ENCODE results near the gene PMM1.
"Not testable (repeated sequence)": the region's sequence is repeated elsewhere in the genome, so short reads cannot be mapped to it uniquely, and the experiment has no call there.

PMM1 gene

DNA sequence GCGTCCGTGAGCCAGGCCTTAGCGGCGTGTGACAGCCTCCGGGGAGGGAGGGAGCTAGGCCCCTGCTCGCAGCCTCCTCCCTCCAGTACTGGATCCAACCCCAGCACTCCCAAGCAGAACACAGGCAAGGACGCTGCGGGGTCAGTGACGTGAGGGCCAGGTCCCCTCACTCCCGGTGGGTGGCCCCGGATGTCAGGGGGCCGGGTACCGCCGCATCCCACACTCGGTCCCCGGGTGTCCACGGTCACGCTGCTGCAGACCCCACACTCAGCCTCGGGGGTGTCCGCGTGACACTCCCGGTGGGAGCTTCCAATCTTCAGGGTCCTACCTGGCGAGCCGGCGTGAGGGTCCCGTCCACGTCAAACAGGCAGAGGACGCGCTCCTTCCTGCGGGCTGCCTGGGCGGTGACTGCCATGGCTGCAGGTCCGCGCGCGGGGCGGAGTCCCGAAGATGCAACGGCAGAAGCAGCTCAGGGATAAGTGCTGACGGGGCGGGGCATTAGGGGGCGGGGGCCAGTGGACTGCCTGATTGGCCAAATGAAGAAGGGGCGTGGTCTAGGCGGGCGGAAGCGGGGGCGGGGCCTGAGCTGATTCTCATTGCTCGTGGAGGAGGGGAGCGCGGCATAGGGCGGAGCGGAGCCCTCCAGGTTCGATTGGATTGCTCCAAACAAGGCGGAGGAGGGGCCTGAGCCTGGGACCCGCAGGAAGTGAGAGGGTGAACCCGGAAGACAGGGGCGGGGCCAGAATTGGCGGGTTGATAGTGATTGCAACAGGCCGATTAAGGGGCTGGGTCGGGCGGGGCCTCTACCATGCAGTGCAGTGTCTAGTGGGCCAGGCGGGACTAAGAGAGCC lies at the start of gene PMM1:
Gene PMM1 (minus strand): TSS at position 450 of the 851 bp plus-strand sequence. CDS start 35 bp downstream, at position 415.
- peak; percentile 100 for DNase-seq (ENCODE audit: low read depth)

DNA sequence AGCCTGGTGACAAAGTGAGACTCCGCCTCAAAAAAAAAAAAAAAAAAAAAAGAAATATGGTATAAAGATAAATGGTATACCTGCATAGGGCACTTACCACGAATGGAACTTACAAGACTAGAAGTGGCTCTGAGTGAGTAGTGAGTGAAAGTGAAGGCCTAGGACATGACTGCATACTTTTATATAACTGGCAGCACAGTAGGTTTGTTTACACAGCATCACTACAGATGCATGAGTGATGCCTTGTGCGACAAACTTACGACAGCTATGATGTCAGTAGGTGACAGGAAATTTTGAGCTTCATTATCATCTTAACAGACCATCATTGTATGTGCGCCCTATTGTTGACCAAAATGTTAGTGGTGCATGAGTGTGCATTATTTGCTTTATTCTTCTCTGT lies 49.1 kb upstream of the PMM1 start:
- DNase-seq (ENCODE audit: low read depth) = no peak

DNA sequence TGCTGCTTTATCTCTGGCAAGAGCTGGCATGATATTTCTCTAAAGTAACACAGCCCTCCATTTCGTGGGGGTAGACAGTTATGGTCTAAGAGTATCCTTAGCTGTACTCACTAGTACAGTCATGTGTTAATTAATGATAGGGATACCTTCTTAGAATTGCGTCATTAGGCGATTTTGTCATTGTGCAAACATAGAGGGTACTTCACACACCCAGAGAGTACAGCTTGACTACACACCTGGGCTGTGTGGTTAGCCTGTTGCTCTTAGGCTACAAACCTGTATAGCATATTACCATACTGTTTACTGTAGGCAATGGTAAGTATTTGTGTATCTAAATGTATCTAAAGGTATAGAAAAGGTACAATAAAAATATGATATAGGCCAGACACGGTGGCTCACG lies 48.5 kb upstream of the PMM1 start:
- no peak for DNase-seq (ENCODE audit: low read depth)

DNA sequence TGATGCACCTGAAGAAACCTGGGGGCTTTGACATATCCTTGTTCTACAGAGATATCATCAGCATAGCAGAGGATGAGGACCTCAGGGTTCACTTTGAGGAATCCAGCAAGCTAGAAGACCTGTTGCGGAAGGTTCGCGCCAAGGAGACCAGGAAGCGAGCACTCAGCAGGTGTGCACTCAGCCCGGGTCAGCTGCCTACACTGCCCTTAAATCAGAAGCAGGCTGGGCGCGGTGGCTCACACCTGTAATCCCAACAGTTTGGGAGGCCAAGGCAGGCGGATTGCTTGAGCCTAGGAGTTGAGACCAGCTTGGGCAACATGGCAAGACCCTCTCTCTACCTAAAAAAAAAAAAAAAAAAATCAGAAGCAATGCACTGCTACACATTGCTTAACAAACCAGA lies 48.0 kb upstream of the PMM1 start:
- DNase-seq (ENCODE audit: low read depth) = not testable (repeated sequence)

- DNase-seq (ENCODE audit: low read depth) = no peak
These were observed 46.8 kb upstream of the PMM1 start for GRCh38 chr22:41636467-41636866.

DNA sequence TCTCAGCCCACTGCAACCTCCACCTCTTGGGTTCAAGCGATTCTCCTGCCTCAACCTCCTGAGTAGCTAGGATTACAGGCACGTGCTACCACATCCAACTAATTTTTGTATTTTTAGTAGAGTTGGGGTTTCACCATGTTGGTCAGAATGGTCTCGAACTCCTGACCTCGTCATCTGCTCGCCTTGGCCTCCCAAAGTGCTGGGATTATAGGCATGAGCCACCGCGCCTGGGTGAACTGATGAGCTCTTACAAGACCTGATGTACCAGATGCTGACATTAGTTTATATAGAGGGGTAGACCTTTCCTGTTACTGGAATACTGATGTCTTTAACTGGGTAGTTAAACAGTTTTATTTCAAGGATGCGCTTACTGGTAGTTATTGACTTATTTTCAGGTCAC lies 45.0 kb upstream of the PMM1 start:
- not testable (repeated sequence) for DNase-seq (ENCODE audit: low read depth)

GRCh38 chr22:41631615-41632014 lies 42.0 kb upstream of the PMM1 start:
- DNase-seq (ENCODE audit: low read depth) = not testable (repeated sequence)

- not testable (repeated sequence) for DNase-seq (ENCODE audit: low read depth)
These were observed 41.5 kb upstream of the PMM1 start for GRCh38 chr22:41631115-41631514.

DNA sequence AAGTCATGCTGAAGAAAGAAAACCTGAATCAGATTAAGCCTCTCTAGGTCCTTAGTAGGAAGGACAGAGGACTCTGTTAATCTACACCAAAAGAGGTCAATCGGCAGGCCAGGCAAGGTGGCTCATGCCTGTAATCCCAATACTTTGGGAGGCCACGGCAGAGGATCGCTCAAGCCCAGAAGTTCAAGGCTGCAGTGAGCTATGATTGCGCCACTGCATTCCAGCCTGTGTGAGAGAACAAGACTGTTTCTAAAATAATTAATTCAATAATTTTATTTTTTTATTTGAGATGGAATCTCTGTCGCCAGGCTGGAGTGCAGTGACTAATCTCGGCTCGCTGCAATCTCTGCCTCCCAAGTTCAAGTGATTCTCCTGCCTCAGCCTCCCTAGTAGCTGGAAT lies 35.9 kb upstream of the PMM1 start:
- DNase-seq (ENCODE audit: low read depth) = no peak

DNA sequence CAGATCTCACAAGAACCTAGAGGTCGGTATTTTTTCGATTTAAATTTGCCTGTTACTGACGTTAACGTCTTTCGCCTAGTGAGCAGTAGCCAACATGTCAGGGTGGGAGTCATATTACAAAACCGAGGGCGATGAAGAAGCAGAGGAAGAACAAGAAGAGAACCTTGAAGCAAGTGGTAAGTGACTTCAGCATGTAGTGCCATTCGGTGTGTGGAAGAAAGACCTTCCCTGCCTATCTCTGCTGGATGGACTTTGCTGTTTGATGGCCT lies 32.2 kb upstream of the PMM1 start:
- DNase-seq (ENCODE audit: low read depth) = no peak

DNA sequence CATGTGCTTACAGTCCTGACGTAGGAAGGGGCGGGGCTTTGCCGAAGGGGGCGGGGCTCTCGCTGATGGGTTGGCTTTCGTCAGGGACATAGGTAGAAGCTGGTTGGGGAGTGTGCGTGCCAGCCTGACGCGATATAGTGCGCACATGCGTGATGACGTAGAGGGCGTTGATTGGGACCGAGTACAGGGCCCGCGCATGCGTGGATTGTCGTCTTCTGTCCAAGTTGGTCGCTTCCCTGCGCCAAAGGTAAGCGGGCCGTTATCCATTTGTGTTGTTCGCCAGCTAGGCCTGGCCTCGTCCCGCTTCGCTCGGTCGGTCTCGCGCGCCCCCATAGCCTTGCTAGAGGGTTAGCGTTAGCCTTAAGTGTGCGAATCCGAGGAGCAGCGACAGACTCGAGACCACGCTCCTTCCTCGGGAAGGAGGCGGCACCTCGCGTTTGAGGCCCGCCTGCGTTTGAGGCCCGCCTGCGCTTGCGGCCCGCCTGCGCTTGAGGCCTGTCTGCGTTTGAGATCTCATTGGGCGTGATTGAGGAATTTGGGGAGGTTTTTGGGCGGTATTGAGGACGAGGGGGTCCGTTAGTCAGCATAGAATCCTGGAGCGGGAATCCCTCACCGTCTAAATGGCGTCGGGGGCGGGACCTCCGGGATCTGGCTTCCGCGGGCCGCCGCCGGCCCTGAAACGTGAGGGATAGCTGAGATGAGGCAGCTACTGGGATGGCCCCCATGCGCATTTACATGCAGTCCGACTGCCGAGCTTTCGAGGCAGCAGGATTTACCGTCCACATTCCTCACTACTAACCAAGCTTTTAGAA lies 31.7 kb upstream of the PMM1 start, which contains the start of gene XRCC6:
Gene XRCC6 (plus strand): TSS at position 197 of the 812 bp plus-strand sequence. CDS start 710 bp downstream, outside the sequence.
- peak; percentile 99 for DNase-seq (ENCODE audit: low read depth)

- no peak for DNase-seq (ENCODE audit: low read depth)
These were observed 31.0 kb upstream of the PMM1 start, which contains the start of gene DESI1 for GRCh38 chr22:41620589-41621098. TSS of gene DESI1 (minus strand) at chr22:41621043. CDS start at chr22:41620839, 204 bp downstream.

DNA sequence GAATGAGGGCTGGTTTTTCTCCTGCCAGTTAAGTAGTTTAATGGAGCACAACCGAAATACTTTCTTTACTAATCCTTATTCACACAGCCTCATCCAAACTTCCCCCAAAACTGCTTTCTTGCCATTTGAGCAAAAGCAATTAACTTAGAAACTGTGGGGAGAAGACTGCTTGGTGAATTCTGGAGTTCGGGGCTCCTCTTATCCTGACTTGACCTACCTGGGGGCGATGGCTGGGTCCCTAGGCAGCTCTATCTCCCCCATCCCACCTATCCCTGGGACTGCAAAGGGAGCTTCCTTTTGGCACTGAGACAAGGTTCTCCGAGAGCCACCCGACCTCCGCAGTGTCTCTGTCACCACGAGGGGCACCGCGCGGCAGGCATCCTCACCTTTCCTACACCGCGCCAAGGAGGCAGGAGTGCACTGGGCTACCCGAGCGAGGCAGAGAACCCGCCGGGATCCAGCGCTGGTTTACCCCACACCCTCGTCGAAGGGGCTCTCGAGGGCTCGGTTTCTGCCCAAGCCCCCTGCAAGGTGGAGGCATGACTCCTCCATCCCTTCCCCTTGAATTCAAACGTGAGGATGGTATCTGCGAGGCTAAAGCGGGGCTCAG lies 30.4 kb upstream of the PMM1 start:
- peak; percentile 25 for DNase-seq (ENCODE audit: low read depth)

DNA sequence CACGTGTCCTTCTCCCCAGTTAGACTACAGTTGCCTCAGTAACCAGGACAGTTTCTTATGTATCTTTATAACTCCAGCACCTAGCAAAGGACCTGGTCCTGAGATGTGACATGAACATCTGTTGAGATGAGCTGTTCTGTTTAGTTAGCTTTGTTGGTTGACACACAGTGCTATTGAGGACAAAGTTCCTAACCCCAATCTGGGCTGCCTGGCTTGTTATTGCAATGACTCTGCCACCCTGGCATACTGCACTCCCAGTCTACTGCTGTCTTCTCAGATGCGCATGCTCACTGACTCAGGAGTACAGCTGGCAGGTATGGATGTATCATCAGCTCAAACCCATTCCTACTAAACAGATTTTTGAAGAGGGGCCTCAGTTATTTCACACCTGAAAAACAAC lies 23.8 kb upstream of the PMM1 start:
- DNase-seq (ENCODE audit: low read depth) = no peak

GRCh38 chr22:41612603-41613306 lies 23.1 kb upstream of the PMM1 start:
- DNase-seq (ENCODE audit: low read depth) = no peak

GRCh38 chr22:41608386-41608785 lies 18.7 kb upstream of the PMM1 start:
- no peak for DNase-seq (ENCODE audit: low read depth)

GRCh38 chr22:41603873-41604332 lies 14.3 kb upstream of the PMM1 start:
- DNase-seq (ENCODE audit: low read depth) = peak; percentile 47

GRCh38 chr22:41600976-41601375 lies 11.3 kb upstream of the PMM1 start:
- DNase-seq (ENCODE audit: low read depth) = no peak

DNA sequence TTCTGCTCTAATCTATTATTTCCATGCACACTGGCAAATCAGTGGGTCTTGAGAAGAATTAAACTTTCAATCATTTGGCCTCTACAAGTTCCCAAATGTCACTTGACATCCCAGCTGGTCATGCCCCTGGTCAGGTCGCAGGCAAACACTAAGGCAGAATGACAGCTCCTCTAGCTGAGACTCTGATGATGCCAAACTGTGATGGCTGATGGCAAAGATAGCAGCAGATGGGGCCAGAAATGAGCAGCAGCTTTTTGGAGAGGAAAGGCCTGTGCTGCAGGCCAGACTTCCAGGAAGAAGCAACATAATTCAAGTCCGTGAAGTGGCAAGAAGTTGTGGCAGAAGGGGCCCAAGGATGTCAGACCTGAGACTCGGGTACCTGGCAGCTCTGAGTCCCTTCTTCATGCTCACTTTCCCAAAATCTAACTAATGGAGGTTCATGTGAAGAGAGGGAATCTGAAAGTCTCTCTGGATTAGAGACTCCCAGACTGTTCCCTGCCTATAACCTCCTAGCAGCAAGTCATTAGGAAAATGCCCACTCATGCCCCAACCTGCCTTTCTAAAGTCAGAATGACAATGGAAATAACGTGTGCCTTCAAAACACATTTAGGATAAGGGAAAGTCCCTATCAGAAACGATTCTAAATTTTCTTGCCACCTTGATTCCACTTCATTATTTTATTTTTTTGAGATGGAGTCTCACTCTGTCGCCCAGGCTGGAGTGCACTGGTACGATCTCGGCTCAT lies 9.4 kb upstream of the PMM1 start:
- no peak for DNase-seq (ENCODE audit: low read depth)

DNA sequence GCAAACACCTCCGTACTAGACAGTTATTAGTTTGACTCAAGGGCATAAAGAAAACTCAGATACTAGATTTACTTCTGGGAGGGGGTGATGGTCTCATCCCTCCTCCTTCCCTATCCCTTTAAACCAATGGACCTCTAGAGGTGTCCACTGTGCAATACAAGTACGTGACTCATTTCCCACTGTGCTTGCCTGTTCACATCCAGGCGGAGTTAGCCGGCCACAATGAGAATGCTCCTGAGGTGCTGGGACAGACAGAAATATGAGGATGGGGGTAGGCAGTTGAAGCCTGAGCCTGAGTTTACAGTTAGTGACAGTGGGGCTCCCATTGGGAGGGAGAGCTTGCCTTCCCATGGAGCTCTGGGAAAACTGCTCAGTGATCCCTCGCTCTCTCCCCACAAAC lies 8.4 kb upstream of the PMM1 start:
- DNase-seq (ENCODE audit: low read depth) = no peak

DNA sequence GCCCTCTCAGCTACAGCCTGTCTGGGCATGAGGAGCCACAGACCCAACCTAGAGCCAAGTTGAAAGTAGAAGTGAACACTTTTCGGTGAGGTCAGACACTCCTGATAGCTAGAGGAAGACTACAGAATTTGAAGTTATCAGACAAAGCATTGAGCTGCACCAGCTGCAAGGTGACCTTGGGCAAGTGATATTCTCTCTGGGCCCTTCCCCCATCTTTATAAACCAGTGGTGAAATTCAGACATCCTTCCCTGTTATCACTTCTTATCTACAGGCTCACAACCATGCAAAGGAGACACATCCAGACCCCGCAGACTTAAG lies 8.0 kb upstream of the PMM1 start:
- DNase-seq (ENCODE audit: low read depth) = no peak
